Fibroblast of lung (primary cell): ENCODE data around the gene CHN2. TPM values are rescaled to one million over a fixed set of nuclear protein-coding genes. Genes with fewer than 3 reads are reported as not detected.

ENCODE experiments used
- DNase-seq, 2 donors: peaks; one replicate each; pipeline versions ENCODE4 v3.0.0 to v3.0.0-alpha.2; 2010; ENCODE audit warnings: low read depth in 2 of 2
- H2AFZ ChIP-seq: 2 replicates; pipeline ENCODE4 v1.5.1; 2012; ENCODE audit warnings: low read length, control low read depth, inconsistent platforms
- H3K27ac ChIP-seq: 2 replicates; pipeline ENCODE4 v1.5.1; 2011; ENCODE audit warnings: low read length, control low read depth; ENCODE audit not compliant: insufficient read depth
- H3K27me3 ChIP-seq: 2 replicates; pipeline ENCODE4 v1.5.1; 2011; ENCODE audit warnings: mild to moderate bottlenecking, low read length; ENCODE audit not compliant: control insufficient read depth, insufficient read depth
- H3K36me3 ChIP-seq: 2 replicates; pipeline ENCODE4 v1.5.1; 2011; ENCODE audit warnings: low read length; ENCODE audit not compliant: control insufficient read depth, insufficient read depth
- H3K4me1 ChIP-seq: 2 replicates; pipeline ENCODE4 v1.5.1; 2011; ENCODE audit warnings: low read length; ENCODE audit not compliant: control insufficient read depth, insufficient read depth; ENCODE audit errors: extremely low read depth
- H3K4me2 ChIP-seq: 2 replicates; pipeline ENCODE4 v1.5.1; 2011; ENCODE audit warnings: low read length, control low read depth; ENCODE audit not compliant: insufficient read depth; ENCODE audit errors: extremely low read depth
- H3K4me3 ChIP-seq, 4 experiments: fragments of 200-600 bp in 1 of 4; sonication (generic) in 1 of 4; replicated peaks in 1 of 4; 2 replicates each; pipeline ENCODE4 v1.5.1; 2011 to 2016; ENCODE audit warnings: low read length in 4 of 4, low read depth in 3 of 4, mild to moderate bottlenecking in 3 of 4, control low read depth in 2 of 4, inconsistent platforms in 1 of 4, mixed read lengths in 1 of 4; ENCODE audit not compliant: insufficient read depth in 1 of 4; ENCODE audit errors: control extremely low read depth in 1 of 4
- H3K79me2 ChIP-seq: 2 replicates; pipeline ENCODE4 v1.5.1; 2012; ENCODE audit warnings: mild to moderate bottlenecking, low read length, inconsistent platforms; ENCODE audit not compliant: control insufficient read depth, insufficient read depth
- H3K9ac ChIP-seq: 2 replicates; pipeline ENCODE4 v1.5.1; 2011; ENCODE audit warnings: mild to moderate bottlenecking, low read length, control low read depth; ENCODE audit not compliant: insufficient read depth
- H3K9me3 ChIP-seq: 2 replicates; pipeline ENCODE4 v1.5.1; 2012; ENCODE audit warnings: low read depth, low read length; ENCODE audit not compliant: control insufficient read depth, insufficient read depth
- H4K20me1 ChIP-seq: 2 replicates; pipeline ENCODE4 v1.5.1; 2011; ENCODE audit warnings: low read length; ENCODE audit not compliant: control insufficient read depth, insufficient read depth; ENCODE audit errors: extremely low read depth
- CTCF ChIP-seq, 2 donors: IDR thresholded peaks in 1 of 2; conservative IDR thresholded peaks in 1 of 2; 1 replicate in 1 of 2; 2 replicates in 1 of 2; pipeline ENCODE4 v1.5.1; 2011 to 2012; ENCODE audit warnings: low read length in 2 of 2, control low read depth in 1 of 2, inconsistent platforms in 1 of 2, low read depth in 1 of 2, mild to moderate bottlenecking in 1 of 2
- EZH2 ChIP-seq: IDR thresholded peaks from 2 replicates; pipeline ENCODE4 v1.5.1; 2012; ENCODE audit warnings: low read length, control low read depth, mild to moderate bottlenecking; ENCODE audit errors: missing control alignments
- polyA plus RNA-seq, 2 donors: library from polyadenylated mRNA; depleted of rRNA in 1 of 2; stranded (reverse) in 1 of 2; unstranded in 1 of 2; fragments of >200 nt; gene quantifications; 2 replicates each; pipeline ENCODE4 v1.2.1, GENCODE V29; 2011 to 2012; ENCODE audit warnings: missing spikeins in 1 of 2
- total RNA-seq: library from RNA; depleted of rRNA; stranded (reverse); fragments of >200 nt; gene quantifications from 2 replicates; pipeline ENCODE4 v1.2.1, GENCODE V29; 2014

Gene CHN2
- total and polyA plus RNA-seq, 2 donors (not counting 1 experiment from before 2014, with no cell fraction given): 0.33 to 0.53 TPM

- H3K4me2 ChIP-seq: no peak overlapping the region
- H3K4me1 ChIP-seq: no peaks in the 10 kb centered on the region
- no peaks in the 10 kb centered on the region for H4K20me1 ChIP-seq
- H3K36me3 ChIP-seq: no peaks in the 10 kb centered on the region
- no peaks in the 10 kb centered on the region for H3K79me2 ChIP-seq
- no peak overlapping the region for H3K9ac ChIP-seq
- DNase-seq: no peak
- H3K27ac ChIP-seq: no peak overlapping the region
- no peaks in the 10 kb centered on the region for H3K27me3 ChIP-seq
- H3K9me3 ChIP-seq: no peaks in the 10 kb centered on the region
- TF ChIP-seq EZH2 (no peak), CTCF (conservative IDR thresholded peaks at IDR 0.05 in 1 of 2, IDR thresholded peaks at IDR 0.05 in 1 of 2; ENCODE audit: low read depth in 1 of 2, low read length in 2 of 2) (no peak)
- no peak overlapping the region for H2AFZ ChIP-seq
- H3K4me3 ChIP-seq: no peak overlapping the region
Observed at GRCh38 chr7:29447828-29448227, 253.3 kb downstream of the CHN2 start.

- DNase-seq: no peak
- H3K4me1 ChIP-seq: no peaks in the 10 kb centered on the region
- no peaks in the 10 kb centered on the region for H3K9me3 ChIP-seq
- no peak for TF ChIP-seq EZH2
- TF ChIP-seq CTCF (conservative IDR thresholded peaks at IDR 0.05 in 1 of 2, IDR thresholded peaks at IDR 0.05 in 1 of 2; ENCODE audit: low read depth in 1 of 2, low read length in 2 of 2): no peak
- H3K4me3 ChIP-seq: no peak overlapping the region
- H3K27ac ChIP-seq: no peak overlapping the region
- no peaks in the 10 kb centered on the region for H4K20me1 ChIP-seq
- H3K79me2 ChIP-seq: no peaks in the 10 kb centered on the region
- no peaks in the 10 kb centered on the region for H3K27me3 ChIP-seq
- no peak overlapping the region for H2AFZ ChIP-seq
- H3K36me3 ChIP-seq: no peaks in the 10 kb centered on the region
- no peak overlapping the region for H3K4me2 ChIP-seq
- H3K9ac ChIP-seq: no peak overlapping the region
Observed at GRCh38 chr7:29449569-29450260, 255.1 kb downstream of the CHN2 start.

GRCh38 chr7:29453021-29453420 is 258.4 kb downstream of the CHN2 start:
- H3K4me2 ChIP-seq: no peak overlapping the region
- no peaks in the 10 kb centered on the region for H3K36me3 ChIP-seq
- H4K20me1 ChIP-seq: no peaks in the 10 kb centered on the region
- DNase-seq: no peak
- no peaks in the 10 kb centered on the region for H3K9me3 ChIP-seq
- H3K27me3 ChIP-seq: no peaks in the 10 kb centered on the region
- no peak overlapping the region for H3K4me3 ChIP-seq
- TF ChIP-seq CTCF (conservative IDR thresholded peaks at IDR 0.05 in 1 of 2, IDR thresholded peaks at IDR 0.05 in 1 of 2; ENCODE audit: low read depth in 1 of 2, low read length in 2 of 2): no peak
- no peak for TF ChIP-seq EZH2
- no peaks in the 10 kb centered on the region for H3K79me2 ChIP-seq
- no peak overlapping the region for H3K27ac ChIP-seq
- H3K9ac ChIP-seq: no peak overlapping the region
- H3K4me1 ChIP-seq: no peaks in the 10 kb centered on the region
- H2AFZ ChIP-seq: no peak overlapping the region
